H1 (cell line): ENCODE measurements around the gene CST5. TPM values are rescaled to one million over a fixed set of nuclear protein-coding genes. Genes with fewer than 3 reads are reported as not detected.

Experiments
- USF2 ChIP-seq: IDR thresholded peaks from 2 replicates; pipeline ENCODE4 v1.6.1; 2011; ENCODE audit warnings: low read length, improper control_type of control experiment
- polyA plus RNA-seq, 7 experiments: library from polyadenylated mRNA; depleted of rRNA in 3 of 7; stranded (reverse) in 5 of 7; unstranded in 2 of 7; fragments of >200 nt in 5 of 7; fragments of 200-250 nt in 2 of 7; gene quantifications; 1 replicate in 5 of 7; 2 replicates in 1 of 7; 4 replicates in 1 of 7; pipeline versions ENCODE4 v1.2.1 to v1.2.3, GENCODE V29; 2011 to 2013; ENCODE audit warnings: missing spikeins in 2 of 7, mixed read lengths in 2 of 7
- total RNA-seq: library from RNA; stranded (reverse); fragmentation: NEBNext Ultra II Directional; extraction: Animal tissue kit (Norgen Biotek cat#: 25700); gene quantifications from 2 replicates; pipeline ENCODE4 v1.2.1, GENCODE V29; 2021

The CST5 gene
- total and polyA plus RNA-seq, 2 of the 8 experiments (the other 6 are each of a cell fraction or from before 2014, with no cell fraction given), result not detected

DNA sequence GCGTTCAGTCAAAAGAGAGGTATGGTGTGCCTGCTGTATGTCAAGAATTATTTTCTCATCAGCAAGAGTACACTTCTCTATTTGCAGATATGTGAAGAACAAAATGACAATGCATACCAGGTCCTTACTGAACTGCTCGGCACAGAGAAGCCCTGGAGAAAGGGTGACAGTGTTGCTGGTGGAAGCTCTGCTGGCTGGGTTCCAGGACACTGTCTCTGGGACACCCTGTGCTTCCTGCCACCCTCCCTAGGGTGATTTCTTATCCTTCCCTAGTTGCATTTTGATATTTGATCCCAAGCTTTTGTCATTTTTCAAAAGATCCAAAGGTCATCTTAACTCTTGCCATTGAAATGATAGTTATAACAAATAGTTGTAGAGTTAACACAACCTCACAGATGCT lies 8.3 kb upstream of the CST5 start (continued):
- no peak for TF ChIP-seq USF2
